ENCODE measurements around the gene CCER1. TPM values are rescaled to one million over a fixed set of nuclear protein-coding genes. Genes with fewer than 3 reads are reported as not detected.

CCER1 gene
- total RNA-seq, 2 experiments from 2014 or later, result not detected

DNA sequence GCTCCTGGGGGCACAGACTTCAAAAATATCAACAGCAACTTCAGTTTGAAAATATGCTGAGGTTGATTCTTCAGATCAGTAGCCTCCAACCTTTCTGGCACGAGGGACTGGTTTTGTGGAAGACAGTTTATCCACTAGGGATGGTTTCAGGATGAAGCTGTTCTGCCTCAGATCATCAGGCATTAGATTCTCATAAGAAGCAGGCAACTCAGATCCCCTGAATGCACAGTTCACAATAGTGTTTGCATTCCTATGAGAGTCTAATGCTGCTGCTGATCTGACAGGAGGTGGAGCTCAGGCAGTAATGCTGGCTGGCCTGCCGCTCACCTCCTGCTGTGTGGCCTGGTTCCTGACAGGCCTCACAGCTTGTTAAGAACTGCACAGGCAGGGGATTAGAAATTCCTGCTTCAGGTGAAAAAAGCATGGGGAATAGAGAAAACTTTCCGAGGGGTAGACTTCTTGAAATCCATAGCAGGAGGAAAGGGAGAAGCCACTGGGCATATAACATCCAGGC lies 37.0 kb upstream of the CCER1 start:
- H3K9me3 ChIP-seq (ENCODE audit: control insufficient read depth in 1 of 2, insufficient read depth in 1 of 2, low read length in 2 of 2), result no peaks in the 10 kb centered on the region
- no peaks in the 10 kb centered on the region for H3K27me3 ChIP-seq (ENCODE audit: control insufficient read depth in 1 of 2, insufficient read depth in 2 of 2, low read length in 2 of 2)
- H3K36me3 ChIP-seq (ENCODE audit: insufficient read depth, low read length), result no peaks in the 10 kb centered on the region
- no peaks in the 10 kb centered on the region for H3K9me3 Mint-ChIP-seq
- ChIA-PET CTCF (no interaction called here), POLR2A (no interaction called here)
- H3K4me3 ChIP-seq (ENCODE audit: low read length), result no peak overlapping the region
- TF ChIP-seq, protein P1, sequence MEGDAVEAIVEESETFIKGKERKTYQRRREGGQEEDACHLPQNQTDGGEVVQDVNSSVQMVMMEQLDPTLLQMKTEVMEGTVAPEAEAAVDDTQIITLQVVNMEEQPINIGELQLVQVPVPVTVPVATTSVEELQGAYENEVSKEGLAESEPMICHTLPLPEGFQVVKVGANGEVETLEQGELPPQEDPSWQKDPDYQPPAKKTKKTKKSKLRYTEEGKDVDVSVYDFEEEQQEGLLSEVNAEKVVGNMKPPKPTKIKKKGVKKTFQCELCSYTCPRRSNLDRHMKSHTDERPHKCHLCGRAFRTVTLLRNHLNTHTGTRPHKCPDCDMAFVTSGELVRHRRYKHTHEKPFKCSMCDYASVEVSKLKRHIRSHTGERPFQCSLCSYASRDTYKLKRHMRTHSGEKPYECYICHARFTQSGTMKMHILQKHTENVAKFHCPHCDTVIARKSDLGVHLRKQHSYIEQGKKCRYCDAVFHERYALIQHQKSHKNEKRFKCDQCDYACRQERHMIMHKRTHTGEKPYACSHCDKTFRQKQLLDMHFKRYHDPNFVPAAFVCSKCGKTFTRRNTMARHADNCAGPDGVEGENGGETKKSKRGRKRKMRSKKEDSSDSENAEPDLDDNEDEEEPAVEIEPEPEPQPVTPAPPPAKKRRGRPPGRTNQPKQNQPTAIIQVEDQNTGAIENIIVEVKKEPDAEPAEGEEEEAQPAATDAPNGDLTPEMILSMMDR (IDR thresholded peaks at IDR 0.05), result no peak
- H3K27ac Mint-ChIP-seq, result no peak overlapping the region
- intact Hi-C loops (cut with DNase I, micrococcal nuclease), result no loop called here
- no peaks in the 10 kb centered on the region for H3K4me1 ChIP-seq (ENCODE audit: insufficient read depth, low read length)
- no peak for DNase-seq
- no peaks in the 10 kb centered on the region for H3K4me1 Mint-ChIP-seq (ENCODE audit: low read depth)
- no peaks in the 10 kb centered on the region for H3K27me3 Mint-ChIP-seq
- H3K4me3 Mint-ChIP-seq, result no peak overlapping the region
- no peak overlapping the region for H3K27ac ChIP-seq (ENCODE audit: low read depth in 1 of 2, low read length in 2 of 2)
- no peak for ATAC-seq (ENCODE audit: poor library complexity)
- no peaks in the 10 kb centered on the region for H3K36me3 Mint-ChIP-seq (ENCODE audit: low read depth)

DNA sequence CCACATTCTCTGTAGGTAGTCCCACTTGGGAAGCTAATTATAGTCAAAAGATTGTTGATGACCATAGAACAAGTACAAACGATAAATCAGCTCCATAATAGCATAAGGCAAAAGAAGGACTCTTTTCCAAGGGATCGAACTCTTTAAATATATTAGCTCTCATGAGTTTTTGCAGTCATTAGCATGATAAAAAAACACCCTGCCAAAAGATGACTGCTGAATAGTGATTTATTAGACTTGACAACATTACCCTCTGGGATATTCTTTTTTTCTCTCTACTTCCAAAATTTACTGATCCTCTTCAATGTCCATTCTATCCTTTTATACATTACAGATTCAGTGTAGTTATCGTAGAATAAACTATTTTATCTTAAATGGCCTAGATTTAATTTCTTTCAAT lies 35.6 kb upstream of the CCER1 start:
- ATAC-seq (ENCODE audit: poor library complexity), result no peak
- CTCF ChIA-PET, result no interaction called here
- POLR2A ChIA-PET, result no interaction called here
- Histone ChIP-seq H3K36me3 (ENCODE audit: insufficient read depth, low read length) (no peaks in the 10 kb centered on the region), H3K27ac (ENCODE audit: low read depth in 1 of 2, low read length in 2 of 2) (no peak overlapping the region), H3K4me1 (ENCODE audit: insufficient read depth, low read length) (no peaks in the 10 kb centered on the region), H3K9me3 (ENCODE audit: control insufficient read depth in 1 of 2, insufficient read depth in 1 of 2, low read length in 2 of 2) (peaks cover 0 to 3% of the 10 kb centered on the region in 2 experiments), H3K27me3 (ENCODE audit: control insufficient read depth in 1 of 2, insufficient read depth in 2 of 2, low read length in 2 of 2) (no peaks in the 10 kb centered on the region), H3K4me3 (ENCODE audit: low read length) (no peak overlapping the region)
- H3K27ac Mint-ChIP-seq, result no peak overlapping the region
- TF ChIP-seq, protein P1 (IDR thresholded peaks at IDR 0.05), result no peak
- H3K4me3 Mint-ChIP-seq, result no peak overlapping the region
- peaks cover 2% of the 10 kb centered on the region for H3K9me3 Mint-ChIP-seq
- H3K4me1 Mint-ChIP-seq (ENCODE audit: low read depth), result no peaks in the 10 kb centered on the region
- H3K36me3 Mint-ChIP-seq (ENCODE audit: low read depth), result no peaks in the 10 kb centered on the region
- DNase-seq, result no peak
- H3K27me3 Mint-ChIP-seq, result no peaks in the 10 kb centered on the region
- intact Hi-C loops (cut with DNase I, micrococcal nuclease), result no loop called here

DNA sequence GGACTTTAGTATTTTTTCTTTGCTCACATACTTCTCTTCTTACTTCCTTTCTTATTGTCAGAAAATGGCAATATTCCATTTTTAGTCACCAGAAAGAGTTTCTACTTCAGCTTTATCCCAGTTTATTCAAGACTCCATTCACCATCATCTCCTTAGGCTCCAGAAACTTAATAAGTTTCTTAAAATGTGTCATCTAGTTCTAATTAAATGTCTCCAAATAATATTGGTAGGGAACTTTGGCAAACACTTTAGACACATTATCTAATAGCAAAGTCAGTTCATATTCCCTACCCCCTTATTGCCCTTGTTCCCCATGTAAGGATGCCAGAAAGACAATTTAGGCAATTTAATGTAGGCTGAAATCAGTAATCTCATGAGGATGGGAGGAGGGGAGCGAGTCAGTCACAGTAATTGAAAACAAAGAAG lies 34.7 kb upstream of the CCER1 start:
- Histone ChIP-seq H3K9me3 (ENCODE audit: control insufficient read depth in 1 of 2, insufficient read depth in 1 of 2, low read length in 2 of 2) (peaks cover 0 to 3% of the 10 kb centered on the region in 2 experiments), H3K27me3 (ENCODE audit: control insufficient read depth in 1 of 2, insufficient read depth in 2 of 2, low read length in 2 of 2) (no peaks in the 10 kb centered on the region), H3K27ac (ENCODE audit: low read depth in 1 of 2, low read length in 2 of 2) (no peak overlapping the region), H3K4me3 (ENCODE audit: low read length) (no peak overlapping the region), H3K36me3 (ENCODE audit: insufficient read depth, low read length) (no peaks in the 10 kb centered on the region), H3K4me1 (ENCODE audit: insufficient read depth, low read length) (no peaks in the 10 kb centered on the region)
- Mint-ChIP-seq H3K4me3 (no peak overlapping the region), H3K36me3 (ENCODE audit: low read depth) (no peaks in the 10 kb centered on the region), H3K9me3 (peaks cover 2% of the 10 kb centered on the region), H3K27ac (no peak overlapping the region), H3K4me1 (ENCODE audit: low read depth) (no peaks in the 10 kb centered on the region), H3K27me3 (no peaks in the 10 kb centered on the region)
- TF ChIP-seq, protein P1 (IDR thresholded peaks at IDR 0.05), result no peak
- DNase-seq (no peak), ATAC-seq (ENCODE audit: poor library complexity) (no peak)
- intact Hi-C loops (cut with DNase I, micrococcal nuclease), result loop anchor here in 1 of 2 experiments (5.0 kb wide), 1 partner anchor 368 kb away; no protein-coding TSS in a partner anchor
- ChIA-PET POLR2A (no interaction called here), CTCF (no interaction called here)

Data from CD4-positive, alpha-beta T cell (primary cell).